Ovary (tissue), 3 donors: ENCODE measurements around the gene CDK9.

Experiments used
- CTCF ChIP-seq, 3 donors: fragments of 450-650 bp in 2 of 3; fragments of 200-600 bp in 1 of 3; IDR thresholded peaks; one replicate each; pipeline versions ENCODE4 v1.5.1 to v1.8.0; 2016 to 2022; ENCODE audit warnings: antibody characterized with exemption in 3 of 3, mild to moderate bottlenecking in 1 of 3
- POLR2A ChIP-seq: fragments of 450-650 bp; IDR thresholded peaks from one replicate; pipeline ENCODE4 v1.6.1; 2017; ENCODE audit warnings: antibody characterized with exemption, mild to moderate bottlenecking, moderate library complexity
- donor health status: DM: no; HTN: no; CAD: no.

- TF ChIP-seq CTCF (IDR thresholded peaks at IDR 0.05): no peak
- TF ChIP-seq POLR2A: no peak
These were observed 20.4 kb upstream of the CDK9 start for GRCh38 chr9:127765418-127765817.
